BE2C (cell line): ENCODE measurements around the gene TMEM101.
"Not testable (repeated sequence)": the region's sequence is repeated elsewhere in the genome, so short reads cannot be mapped to it uniquely, and the experiment has no call there.

Experiments
- DNase-seq: peaks from one replicate; pipeline ENCODE4 v3.0.0-alpha.2; 2020
- H3K27me3 ChIP-seq: fragments of 250-450 bp; sonication (Bioruptor Pico); 2 replicates; pipeline ENCODE4 v1.5.1; 2020; ENCODE audit warnings: mild to moderate bottlenecking
- H3K36me3 ChIP-seq: fragments of 250-450 bp; sonication (Bioruptor Pico); 2 replicates; pipeline ENCODE4 v1.5.1; 2020; ENCODE audit warnings: mild to moderate bottlenecking
- H3K4me1 ChIP-seq: fragments of 250-450 bp; sonication (Bioruptor Pico); 2 replicates; pipeline ENCODE4 v1.5.1; 2020
- H3K4me3 ChIP-seq: 2 replicates; pipeline ENCODE4 v1.5.1; 2011; ENCODE audit warnings: low read depth, low read length
- H3K9me3 ChIP-seq: fragments of 250-450 bp; sonication (Bioruptor Pico); 2 replicates; pipeline ENCODE4 v1.5.1; 2020
- CTCF ChIP-seq: IDR thresholded peaks from 2 replicates; pipeline ENCODE4 v1.5.1; 2012; ENCODE audit warnings: mild to moderate bottlenecking, low read depth, low read length

Gene TMEM101

DNA sequence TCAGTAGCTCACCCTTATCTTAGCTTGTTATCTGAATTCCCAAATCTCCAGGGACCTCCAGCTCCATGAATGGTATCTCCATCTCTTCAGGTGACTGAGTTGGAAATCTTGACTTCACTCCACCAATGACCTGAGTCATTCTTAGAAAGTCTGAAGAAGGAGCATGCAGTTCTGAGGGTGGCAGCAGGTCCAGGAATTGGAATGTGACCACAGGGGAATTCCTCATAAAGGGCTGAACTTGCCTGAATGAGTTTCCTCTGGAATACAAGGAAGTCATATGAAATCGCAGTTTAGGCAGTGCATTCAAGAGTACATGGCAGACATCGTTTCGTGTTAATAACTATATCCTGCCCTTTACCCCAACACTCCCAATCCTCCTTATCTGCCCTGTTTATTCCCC, 48.5 kb downstream of the TMEM101 start:
- no peaks in the 10 kb centered on the region for H3K4me1 ChIP-seq
- no peak for DNase-seq
- H3K9me3 ChIP-seq, result no peaks in the 10 kb centered on the region
- no peak overlapping the region for H3K4me3 ChIP-seq
- H3K27me3 ChIP-seq, result no peaks in the 10 kb centered on the region
- no peaks in the 10 kb centered on the region for H3K36me3 ChIP-seq
- no peak for TF ChIP-seq CTCF

DNA sequence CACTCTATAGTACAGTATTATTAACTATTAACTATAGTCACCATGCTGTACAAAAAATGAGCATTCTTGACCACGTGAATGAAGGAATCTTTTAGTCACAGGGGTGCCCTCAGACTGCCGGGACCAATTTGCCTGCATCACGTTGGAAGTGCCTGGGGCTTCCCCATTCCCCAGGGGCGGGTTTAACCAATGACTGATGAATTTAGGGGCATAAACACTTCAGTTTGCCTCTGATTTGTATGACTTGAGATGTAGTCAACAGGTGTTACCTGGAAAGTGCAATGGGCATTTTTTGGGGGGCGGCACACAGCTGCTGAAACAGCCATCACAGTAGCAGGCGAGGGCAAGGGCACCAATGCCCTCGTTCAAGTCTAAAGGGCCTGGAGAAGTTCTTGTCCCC, 52.3 kb downstream of the TMEM101 start:
- H3K4me1 ChIP-seq, result no peaks in the 10 kb centered on the region
- TF ChIP-seq CTCF, result no peak
- no peaks in the 10 kb centered on the region for H3K36me3 ChIP-seq
- H3K4me3 ChIP-seq, result no peak overlapping the region
- no peaks in the 10 kb centered on the region for H3K9me3 ChIP-seq
- no peak for DNase-seq
- no peaks in the 10 kb centered on the region for H3K27me3 ChIP-seq

DNA sequence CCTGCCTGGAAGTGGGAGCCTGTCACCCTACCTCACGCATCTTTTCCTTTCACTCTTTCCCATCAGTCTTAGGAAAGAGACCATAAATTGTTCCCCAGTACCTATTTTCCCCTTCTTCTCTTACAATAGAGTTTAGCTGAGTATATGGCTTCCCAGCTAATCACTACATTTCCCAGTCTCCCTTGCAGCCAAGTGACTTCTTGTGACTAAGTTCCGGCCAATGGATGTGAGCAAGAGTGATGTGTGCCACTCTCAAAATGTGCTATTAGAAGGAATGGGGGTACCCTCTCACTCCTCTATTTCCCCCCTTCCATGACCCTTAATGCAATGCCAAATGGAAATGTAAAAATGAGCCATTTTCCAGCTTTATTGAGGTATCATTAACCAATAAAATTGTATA, 52.8 kb downstream of the TMEM101 start:
- Histone ChIP-seq H3K9me3 (no peaks in the 10 kb centered on the region), H3K4me1 (no peaks in the 10 kb centered on the region), H3K36me3 (no peaks in the 10 kb centered on the region), H3K27me3 (no peaks in the 10 kb centered on the region), H3K4me3 (no peak overlapping the region)
- no peak for TF ChIP-seq CTCF
- DNase-seq, result no peak

DNA sequence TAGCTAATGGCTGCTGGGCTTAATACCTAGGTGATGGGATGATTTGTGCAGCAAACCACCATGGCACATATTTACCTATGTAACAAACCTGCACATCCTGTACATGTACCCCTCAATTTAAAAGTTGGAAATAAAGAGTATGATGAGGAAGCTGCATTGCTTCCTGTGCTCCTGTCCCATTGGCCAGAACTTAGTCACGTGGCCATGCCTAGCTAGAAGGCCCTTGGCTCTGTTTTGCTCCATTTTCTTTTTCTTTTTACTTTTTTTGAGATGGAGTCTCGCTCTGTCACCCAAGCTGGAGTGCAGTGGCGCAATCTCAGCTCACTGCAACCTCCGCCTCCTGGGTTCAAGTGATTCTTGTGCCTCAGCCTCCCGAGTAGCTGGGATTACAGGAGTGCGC, 53.5 kb downstream of the TMEM101 start:
- not testable (repeated sequence) for H3K9me3 ChIP-seq, H3K4me3 ChIP-seq, H3K4me1 ChIP-seq, H3K36me3 ChIP-seq, DNase-seq, H3K27me3 ChIP-seq
